HG03342 (cell line): ENCODE measurements around the gene P2RY11.
A peak's percentile ranks its signal among the peaks of the same experiment; 100 is the strongest.

Experiments used
- ATAC-seq: cut with Tn5 transposase; IDR thresholded peaks from one replicate; pipeline ENCODE4 v1.9.1; 2021; ENCODE audit warnings: mild to moderate bottlenecking, moderate library complexity; ENCODE audit not compliant: unreplicated experiment

The P2RY11 gene

DNA sequence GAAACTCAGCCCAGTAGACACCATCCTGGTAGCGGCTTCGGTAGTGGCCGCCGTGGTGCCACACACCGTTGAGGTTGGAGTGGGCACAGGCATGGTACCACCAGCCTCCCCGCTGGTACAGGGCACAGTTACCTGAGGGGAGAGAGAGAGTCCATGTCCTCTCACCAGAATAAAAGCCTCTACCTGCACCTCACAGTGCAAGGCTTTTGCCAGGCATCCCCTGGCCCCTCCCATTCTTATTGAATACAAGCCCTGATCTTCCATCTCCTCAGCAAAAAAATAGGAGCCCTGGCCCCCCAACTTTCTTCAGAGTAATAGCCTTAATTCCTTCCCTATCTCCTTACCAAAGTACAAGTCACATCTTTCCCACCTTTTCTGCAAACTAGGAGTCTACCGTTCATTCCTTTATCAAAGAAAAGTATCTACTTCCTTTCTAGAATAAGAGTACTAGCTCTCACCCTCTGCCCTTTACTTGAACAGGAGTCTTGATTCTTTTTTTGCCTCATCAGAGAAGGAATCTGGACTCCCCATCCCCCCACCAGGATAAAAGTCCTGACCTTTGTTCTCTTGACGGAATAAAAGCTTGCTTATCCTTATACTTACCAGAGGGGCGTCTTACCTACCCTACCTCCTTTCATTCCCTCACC is 18.7 kb upstream of the P2RY11 start:
- ATAC-seq = no peak

DNA sequence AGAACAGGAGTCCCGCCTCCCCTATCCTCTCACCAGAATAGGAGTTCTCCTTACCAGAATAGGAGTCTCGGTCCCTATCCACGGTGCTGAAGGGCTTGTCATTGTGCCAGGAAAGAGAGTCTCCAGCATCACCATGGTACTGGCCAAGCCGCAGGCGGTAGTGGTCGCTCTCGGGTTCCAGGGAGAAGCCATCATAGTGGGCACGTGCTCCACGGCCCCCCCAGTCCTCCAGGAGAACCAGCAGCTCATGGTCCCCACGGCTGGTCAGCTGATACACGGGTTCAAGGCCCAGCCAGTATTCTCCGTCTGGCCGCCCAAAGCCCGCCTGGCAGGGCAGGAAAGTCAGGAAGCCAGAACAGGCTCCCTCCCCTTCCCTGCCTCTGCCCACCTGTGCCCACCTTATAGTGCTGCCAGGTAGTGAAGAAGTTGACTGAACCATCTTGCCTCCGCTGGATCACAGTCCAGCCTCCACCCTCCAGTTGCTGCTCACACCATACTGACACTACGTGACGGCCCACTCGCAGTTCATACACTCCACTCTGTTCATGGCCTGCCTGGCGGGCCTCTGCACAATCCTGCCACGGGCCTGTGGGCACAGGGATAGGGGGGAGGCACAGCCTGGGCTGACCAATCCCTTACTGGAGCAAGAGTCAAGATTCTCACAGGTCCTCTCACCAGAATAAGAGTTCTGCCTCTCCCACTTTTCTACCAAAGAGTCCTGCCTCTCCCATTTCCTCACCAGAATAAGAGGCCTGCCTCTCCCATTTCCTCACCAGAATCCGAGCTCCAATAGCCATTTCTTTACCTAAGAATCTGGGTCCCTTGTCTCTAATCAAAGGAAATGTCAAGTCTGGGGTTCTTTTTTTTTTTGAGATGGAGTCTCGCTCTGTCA is 18.0 kb upstream of the P2RY11 start:
- no peak for ATAC-seq

DNA sequence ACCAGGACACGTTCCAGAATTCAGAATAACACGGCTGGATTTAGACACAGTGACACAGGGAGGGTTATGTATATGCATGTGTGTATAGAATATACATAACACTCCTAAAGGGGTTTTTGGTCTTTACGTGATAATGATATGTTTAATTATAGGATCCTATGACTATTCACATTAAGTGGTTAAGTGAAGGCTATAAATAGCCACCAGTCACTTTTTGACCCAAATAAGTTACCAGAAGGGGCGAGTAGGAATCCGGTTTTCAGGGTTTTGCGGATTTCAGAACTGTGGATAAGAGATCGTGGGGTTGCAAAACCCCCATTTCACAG is 15.9 kb upstream of the P2RY11 start:
- ATAC-seq = no peak

DNA sequence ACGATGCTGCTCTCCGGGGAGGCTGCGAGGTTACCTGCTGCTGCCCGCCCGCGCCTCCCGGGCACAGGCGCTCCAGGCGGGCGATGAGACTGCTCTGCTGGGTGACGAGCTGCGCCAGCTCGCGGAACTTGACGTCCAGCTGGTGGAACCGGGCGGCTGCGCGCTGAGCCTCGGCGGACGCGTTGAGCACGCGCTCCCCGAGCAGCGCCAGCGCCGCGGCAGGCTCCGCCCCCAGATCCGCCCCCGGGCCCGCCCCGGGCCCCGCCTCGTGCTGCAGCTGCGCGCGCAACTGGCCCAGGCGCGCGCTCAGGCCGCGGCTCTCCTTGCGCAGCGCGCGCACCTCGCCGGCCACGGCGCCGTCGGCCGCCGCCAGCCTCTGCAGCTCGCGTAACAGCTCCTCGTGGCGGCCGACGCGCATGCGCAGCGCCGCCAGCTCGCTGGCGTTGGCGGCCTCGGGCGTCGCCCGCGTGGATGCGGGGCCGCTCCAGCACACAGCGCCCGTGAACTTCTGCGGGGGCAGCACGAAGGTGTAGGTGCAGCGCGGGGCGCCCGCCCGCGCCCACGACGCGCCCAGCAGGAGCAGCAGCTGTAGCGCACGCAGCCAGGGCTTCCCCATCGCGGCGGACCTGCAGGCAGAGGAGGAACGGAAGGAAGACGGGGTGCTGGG is 15.4 kb upstream of the P2RY11 start:
- peak; percentile 76 for ATAC-seq

DNA sequence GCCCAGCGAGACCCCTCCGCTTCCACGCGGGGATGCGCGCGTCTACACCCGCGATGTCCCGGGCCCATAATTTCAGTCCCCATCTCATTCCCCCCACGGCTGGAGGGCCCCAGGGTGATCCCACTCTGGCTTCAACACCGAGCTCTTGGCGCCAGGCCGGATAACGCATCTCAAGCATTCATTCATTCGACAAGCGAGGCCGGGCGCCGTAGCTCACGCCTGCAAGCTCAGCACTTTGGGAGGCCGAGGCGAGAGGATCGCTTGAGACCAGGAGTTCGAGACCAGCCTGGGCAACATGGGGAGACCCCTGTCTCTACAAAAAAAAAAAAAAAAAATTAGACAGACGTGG is 14.9 kb upstream of the P2RY11 start:
- ATAC-seq = no peak

DNA sequence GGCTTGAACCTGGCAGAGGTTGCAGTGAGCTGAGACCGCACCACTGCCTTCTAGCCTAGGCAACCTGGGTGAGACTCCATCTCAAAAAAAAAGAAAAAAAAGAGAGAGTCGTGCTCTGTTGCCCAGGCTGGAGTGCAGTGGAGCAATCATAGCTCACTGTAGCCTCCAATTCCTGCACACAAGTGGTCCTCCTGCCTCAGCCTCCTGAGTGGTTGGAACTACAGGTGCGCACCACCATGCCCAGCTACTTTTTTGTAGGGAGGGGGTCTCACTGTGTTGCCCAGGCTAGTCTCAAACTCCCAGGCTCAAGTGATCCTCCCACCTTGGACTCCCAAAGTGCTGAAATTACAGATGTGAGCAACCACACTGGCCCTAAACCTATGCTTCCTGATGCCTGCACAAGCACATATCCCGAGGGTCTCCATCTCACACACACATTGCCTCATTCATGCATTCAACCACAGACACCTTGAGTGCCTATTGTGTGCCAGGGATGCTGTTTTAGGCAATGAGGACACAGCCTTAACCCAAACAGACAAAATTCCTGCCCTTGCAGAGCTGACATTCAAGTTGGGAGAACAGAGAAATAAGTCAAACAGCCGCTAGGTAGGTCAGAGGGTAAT is 11.2 kb upstream of the P2RY11 start:
- no peak for ATAC-seq

DNA sequence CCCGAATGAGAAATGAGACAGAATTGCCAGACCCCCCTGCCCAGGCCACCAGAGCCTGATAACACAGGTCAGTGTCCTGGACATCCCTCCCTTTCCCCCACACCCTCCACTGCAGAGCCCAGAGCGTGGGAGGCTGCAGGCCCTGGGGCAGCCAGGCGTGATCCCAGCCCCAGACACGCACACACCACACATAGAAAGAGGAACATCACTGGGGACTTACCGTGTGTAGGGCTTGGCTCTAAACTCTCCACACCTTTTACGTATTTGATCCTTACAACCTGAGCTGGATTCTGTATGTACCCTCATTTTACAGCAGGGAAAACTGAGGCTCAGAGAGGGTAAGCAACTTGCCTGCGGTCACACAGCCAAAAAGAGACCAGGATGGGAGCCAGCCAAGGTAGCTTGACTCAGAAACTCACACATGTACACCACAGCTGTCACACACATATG is 8.7 kb upstream of the P2RY11 start:
- no peak for ATAC-seq

DNA sequence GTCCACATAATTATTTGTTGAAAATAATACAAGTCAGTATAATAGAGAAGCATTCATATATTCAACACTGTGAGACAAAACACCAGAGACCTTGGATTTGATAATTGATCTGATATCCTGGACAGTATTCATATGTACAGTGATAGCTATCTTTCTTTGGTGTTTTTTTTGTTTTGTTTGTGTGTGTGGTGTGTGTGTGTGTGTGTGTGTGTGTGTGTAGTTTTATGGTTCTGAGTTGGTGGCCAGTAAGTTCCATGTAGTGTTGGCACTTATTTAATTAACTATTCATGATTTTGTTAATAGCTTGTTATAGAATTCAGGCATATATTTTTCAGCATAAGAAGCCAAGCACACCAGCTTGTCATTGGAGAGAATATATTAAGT is 7.4 kb upstream of the P2RY11 start:
- no peak for ATAC-seq

DNA sequence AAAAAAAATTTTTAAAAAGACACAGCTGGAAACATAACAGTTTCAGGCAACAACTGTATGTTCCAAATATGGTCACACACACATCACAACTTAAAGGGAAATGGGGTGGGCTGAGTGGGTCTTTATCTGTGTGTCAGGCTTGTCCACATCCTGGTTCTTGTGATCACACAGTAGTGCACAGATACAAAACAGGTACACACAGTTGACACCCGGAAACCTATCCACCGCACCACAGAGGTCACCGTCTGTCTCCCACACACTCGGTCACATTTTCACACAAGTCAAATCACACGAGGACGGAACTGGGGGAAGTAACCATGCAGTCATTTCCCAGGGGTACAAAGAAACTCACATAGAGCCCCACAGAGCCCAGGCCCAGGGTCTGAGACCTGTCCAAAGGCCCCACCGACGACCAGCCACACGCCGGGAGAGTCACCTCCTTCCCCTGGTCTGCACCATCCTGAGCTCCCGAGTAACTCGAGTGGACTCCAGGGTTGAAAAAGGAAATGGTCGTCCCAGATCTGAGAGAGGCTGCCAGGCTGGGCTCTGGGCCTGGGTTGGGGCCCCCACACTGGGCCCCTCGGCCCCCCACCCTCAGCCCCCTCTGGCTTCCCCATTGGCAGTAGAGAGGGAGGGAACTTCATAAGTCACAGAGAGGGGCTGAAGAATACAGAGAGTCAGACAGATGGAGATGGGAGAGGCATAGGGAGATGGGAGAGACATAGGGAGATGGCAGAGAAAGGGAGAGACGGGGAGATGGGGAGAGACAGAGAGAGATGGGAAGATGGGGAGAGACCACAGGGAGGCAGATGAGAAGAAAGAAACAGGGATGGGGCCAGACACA is 6.6 kb upstream of the P2RY11 start:
- ATAC-seq = no peak

DNA sequence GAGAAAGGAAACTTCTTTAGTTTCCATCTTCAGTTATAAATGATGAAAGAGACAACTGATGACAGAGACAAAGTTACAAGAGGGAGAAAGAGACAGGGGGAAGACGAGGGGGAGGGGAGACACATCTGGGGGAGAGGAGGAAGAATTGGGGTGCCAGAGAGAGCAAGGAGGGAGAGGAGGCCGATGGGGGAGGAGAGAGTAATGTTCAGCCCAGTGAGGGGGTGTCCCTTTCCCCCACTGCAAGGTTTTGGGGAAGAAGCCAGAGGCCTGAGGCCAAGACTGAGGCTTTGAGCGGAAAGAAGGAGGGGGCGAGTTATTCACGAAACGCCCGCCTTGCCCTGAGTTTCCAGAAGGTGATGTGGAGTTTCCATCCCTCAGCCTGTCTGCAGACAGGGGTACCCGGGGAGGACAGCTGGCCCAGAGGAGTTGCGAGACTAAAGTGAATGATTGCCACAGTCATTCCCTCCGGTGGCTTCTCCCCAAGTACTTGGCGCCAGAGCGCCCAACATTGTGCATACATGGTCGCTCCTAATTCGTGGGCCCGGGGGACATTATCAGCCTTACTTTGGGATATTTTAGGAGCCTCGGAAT is 5.9 kb upstream of the P2RY11 start:
- ATAC-seq = peak; percentile 19

DNA sequence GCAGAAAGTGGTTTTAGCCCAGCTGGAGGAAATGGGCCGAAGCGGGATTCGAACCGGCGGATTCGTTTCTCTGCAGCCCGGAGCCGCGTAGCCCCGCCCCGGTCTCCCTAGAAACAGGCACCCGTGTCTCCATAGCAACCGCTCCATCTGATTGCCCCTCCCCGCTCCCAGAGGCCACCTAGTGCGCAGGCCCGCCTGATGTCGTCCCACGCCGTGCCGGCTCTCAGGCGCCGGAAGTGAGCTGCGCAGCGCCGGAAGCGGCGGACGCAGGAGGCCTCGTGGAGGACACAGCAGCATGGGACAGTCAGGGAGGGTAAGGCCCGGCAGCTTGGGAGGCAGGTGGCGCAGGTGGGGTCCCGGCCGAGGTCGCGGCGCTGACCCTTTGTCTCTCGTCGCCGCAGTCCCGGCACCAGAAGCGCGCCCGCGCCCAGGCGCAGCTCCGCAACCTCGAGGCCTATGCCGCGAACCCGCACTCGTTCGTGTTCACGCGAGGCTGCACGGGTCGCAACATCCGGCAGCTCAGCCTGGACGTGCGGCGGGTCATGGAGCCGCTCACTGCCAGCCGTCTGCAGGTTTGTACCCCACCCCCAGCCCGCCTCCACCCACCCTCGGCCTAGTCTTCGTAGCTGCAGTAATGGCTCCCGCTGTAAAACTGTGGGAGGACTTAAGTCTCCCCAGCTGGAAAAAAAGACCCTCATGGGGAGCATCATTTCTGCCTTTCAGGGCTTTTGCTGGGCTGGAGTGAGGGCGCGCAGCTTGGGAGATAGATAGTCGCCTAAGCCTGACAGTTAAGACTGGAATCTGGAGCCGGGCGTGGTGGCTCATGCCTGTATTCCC is 5.2 kb upstream of the P2RY11 start, which contains the start of gene PPAN:
Gene PPAN (plus strand): TSS at position 263 of the 837 bp plus-strand sequence. CDS start 33 bp downstream, at position 296.
- ATAC-seq = peak; percentile 43

DNA sequence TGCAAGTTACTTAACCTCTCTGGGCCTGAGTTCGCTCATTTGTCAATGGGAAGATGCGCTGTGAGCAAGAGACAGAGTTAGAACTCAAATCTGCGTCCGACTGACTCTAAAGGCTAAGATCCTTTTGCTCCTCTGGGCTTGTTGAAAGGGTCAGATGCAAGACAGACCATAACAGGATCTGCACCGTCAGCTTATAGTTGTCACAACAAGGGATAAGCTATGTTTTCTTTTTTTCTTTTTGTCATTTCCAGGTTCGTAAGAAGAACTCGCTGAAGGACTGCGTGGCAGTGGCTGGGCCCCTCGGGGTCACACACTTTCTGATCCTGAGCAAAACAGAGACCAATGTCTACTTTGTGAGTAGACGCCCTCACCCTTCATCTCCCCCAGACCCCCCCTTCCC is 4.2 kb upstream of the P2RY11 start:
- ATAC-seq = no peak

DNA sequence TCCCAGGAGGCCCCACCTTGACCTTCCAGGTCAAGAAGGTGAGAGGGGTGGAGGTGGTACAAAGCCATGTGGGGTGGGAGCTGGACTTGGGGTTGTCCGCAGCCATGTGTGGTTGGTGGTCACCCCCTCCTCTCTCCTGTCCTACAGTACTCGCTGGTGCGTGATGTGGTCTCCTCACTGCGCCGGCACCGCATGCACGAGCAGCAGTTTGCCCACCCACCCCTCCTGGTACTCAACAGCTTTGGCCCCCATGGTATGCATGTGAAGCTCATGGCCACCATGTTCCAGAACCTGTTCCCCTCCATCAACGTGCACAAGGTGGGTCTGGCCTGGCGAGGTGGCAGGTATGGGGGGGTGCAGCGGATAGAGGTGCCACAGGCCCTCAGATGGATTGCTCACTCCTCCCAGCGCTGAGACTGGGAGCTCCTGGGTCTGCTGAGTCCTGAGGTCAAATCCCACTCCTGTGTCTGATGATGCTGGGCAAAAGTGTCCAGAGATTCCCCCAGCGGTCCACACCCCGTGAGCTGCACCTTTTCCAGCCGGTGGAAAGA is 3.6 kb upstream of the P2RY11 start:
- no peak for ATAC-seq

DNA sequence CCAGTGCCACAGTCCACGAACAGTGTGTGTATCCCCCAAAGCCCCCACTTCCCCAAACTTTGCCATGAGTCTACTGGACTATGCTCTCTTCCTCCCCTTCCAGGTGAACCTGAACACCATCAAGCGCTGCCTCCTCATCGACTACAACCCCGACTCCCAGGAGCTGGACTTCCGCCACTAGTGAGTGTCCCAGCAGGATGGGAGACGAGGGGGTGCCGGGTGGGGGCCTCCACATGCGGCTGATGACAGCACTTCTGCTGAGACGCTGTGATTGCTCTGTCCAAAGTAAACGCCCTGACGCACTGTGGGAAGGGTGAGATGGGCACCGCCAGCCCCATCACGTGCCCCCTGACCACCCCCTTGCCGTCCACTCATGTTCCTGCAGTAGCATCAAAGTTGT is 2.0 kb upstream of the P2RY11 start:
- no peak for ATAC-seq

DNA sequence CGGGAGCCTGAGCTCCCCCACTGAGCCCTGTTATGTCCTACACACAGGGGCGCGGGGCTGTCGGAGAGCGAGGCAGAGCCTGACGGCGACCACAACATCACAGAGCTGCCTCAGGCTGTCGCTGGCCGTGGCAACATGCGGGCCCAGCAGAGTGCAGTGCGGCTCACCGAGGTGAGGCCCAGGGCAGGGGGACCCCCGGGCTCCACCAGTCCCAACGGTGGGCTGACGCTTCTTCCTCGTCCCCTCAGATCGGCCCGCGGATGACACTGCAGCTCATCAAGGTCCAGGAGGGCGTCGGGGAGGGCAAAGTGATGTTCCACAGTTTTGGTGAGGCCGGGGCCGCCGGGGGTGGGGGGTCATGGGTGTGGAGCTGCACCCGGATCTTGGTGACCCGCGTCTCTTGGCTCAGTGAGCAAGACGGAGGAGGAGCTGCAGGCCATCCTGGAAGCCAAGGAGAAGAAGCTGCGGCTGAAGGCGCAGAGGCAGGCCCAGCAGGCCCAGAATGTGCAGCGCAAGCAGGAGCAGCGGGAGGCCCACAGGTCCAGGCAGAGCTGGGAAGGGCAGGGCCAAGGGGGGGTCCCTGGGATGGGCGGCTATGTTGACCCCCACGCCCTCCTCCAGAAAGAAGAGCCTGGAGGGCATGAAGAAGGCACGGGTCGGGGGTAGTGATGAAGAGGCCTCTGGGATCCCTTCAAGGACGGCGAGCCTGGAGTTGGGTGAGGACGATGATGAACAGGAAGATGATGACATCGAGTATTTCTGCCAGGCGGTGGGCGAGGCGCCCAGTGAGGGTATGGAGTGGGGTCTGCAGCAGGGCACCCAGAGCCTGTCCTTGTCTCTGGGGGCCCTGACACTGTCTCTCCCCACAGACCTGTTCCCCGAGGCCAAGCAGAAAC is 1.2 kb upstream of the P2RY11 start:
- no peak for ATAC-seq

DNA sequence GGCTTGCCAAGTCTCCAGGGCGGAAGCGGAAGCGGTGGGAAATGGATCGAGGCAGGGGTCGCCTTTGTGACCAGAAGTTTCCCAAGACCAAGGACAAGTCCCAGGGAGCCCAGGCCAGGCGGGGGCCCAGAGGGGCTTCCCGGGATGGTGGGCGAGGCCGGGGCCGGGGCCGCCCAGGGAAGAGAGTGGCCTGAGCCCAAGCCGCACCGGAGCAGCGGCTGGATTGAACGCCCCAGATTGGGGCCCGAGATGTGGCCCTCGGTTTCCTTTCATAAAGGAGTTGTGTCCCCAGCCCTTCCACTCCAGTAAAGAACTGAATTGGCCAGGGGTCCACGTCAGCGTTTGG is 548 bp upstream of the P2RY11 start:
- no peak for ATAC-seq

DNA sequence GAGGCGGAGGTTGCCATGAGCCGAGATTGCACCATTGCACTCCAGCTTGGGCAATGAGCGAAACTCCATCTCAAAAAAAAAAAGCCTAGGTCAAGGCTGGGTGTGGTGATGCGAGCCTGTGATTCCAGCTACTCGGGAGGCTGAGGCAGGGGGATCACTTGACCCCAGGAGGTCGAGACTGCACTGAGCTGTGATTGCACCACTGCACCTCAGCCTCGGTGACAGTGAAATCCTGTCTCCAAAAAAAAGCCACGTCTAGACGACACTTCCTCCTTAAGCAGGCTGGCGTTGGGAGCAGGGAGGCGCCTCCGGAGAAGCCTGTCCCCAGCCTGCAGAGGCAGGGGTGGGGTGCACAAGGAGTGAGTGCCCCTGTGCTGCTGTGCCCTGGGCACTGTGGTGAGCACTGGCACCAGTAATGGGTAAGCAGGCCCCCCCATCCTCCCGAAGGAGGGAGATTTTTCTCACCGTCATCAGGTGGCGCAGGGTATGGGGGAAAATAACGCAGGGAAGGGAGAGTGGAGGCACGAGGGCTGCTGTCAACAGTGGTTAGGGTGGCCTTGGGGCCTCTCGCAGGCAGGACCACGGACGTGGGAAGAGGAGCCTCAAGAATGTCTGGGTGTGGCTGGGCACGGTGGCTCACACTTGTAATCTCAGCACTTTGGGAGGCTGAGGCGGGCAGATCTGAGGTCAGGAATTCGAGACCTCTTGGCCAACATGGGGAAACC is 706 bp downstream of the P2RY11 start:
- no peak for ATAC-seq
